HepG2 (cell line): ENCODE results near the gene ZNF605. TPM values are rescaled to one million over a fixed set of nuclear protein-coding genes. Genes with fewer than 3 reads are reported as not detected.

Experiments used
- ARID2 ChIP-seq: sonication (generic); formaldehyde crosslinking; IDR thresholded peaks from 2 replicates; pipeline ENCODE4 v1.8.1; 2022; ENCODE audit warnings: mild to moderate bottlenecking, missing genetic modification reagents, borderline replicate concordance
- DRAP1 ChIP-seq: IDR thresholded peaks from 2 replicates; pipeline ENCODE4 v1.6.1; 2016; ENCODE audit warnings: missing genetic modification reagents, missing compliant biosample characterization
- HOXA7 ChIP-seq: sonication (generic); formaldehyde crosslinking; IDR thresholded peaks from 2 replicates; pipeline ENCODE4 v1.8.1; 2022; ENCODE audit warnings: mild to moderate bottlenecking, missing genetic modification reagents, moderate library complexity
- MIXL1 ChIP-seq: IDR thresholded peaks from 2 replicates; pipeline ENCODE4 v1.6.1; 2016
- MTF2 ChIP-seq: sonication (generic); formaldehyde crosslinking; IDR thresholded peaks from 2 replicates; pipeline ENCODE4 v1.5.0; 2020; ENCODE audit warnings: missing genetic modification reagents, borderline replicate concordance
- USF2 ChIP-seq, 2 experiments: sonication (generic) in 1 of 2; formaldehyde crosslinking in 1 of 2; IDR thresholded peaks; 2 replicates each; pipeline versions ENCODE4 v1.5.1 to v1.6.1; 2011 to 2020; ENCODE audit warnings: borderline replicate concordance in 1 of 2, low read depth in 1 of 2, low read length in 1 of 2, mild to moderate bottlenecking in 1 of 2, missing genetic modification reagents in 1 of 2, moderate library complexity in 1 of 2
- ZNF788 ChIP-seq: sonication (generic); formaldehyde crosslinking; IDR thresholded peaks from 2 replicates; pipeline ENCODE4 v1.5.0; 2020; ENCODE audit warnings: mild to moderate bottlenecking, missing genetic modification reagents, borderline replicate concordance
- polyA plus RNA-seq, 8 experiments: library from polyadenylated mRNA; depleted of rRNA in 3 of 8; stranded (reverse) in 7 of 8; unstranded in 1 of 8; fragments of >200 nt; fragmentation: Illumina TruSeq in 4 of 8; extraction: Trizol in 4 of 8; gene quantifications; 2 replicates each; pipeline versions ENCODE4 v1.2.1 to v1.2.3, GENCODE V29; 2011 to 2016; ENCODE audit warnings: low read depth in 4 of 8, missing spikeins in 1 of 8, mixed read lengths in 1 of 8; ENCODE audit not compliant: insufficient read depth in 1 of 8
- total RNA-seq, 5 experiments: library from RNA; depleted of rRNA; stranded (reverse); fragments of >200 nt; fragmentation: Illumina TruSeq; extraction: Trizol; gene quantifications; 2 replicates each; pipeline ENCODE4 v1.2.3, GENCODE V29; 2016; ENCODE audit warnings: low read depth in 1 of 5
- TF ChIP-seq, protein P1 (sequence below): sonication (generic); formaldehyde crosslinking; IDR thresholded peaks from 2 replicates; pipeline ENCODE4 v1.4.0; 2020; ENCODE audit warnings: mild to moderate bottlenecking, missing genetic modification reagents
- TF ChIP-seq, protein P2 (sequence below): sonication (generic); formaldehyde crosslinking; IDR thresholded peaks from 2 replicates; pipeline ENCODE4 v1.9.0; 2022; ENCODE audit warnings: missing genetic modification reagents, mild to moderate bottlenecking, borderline replicate concordance
- TF ChIP-seq, protein P3 (sequence below): IDR thresholded peaks from 2 replicates; pipeline ENCODE4 v1.6.1; 2012; ENCODE audit warnings: low read length, improper control_type of control experiment
- TF ChIP-seq, protein P4 (sequence below): sonication (generic); formaldehyde crosslinking; conservative IDR thresholded peaks from 2 replicates; pipeline ENCODE4 v1.8.0; 2022; ENCODE audit warnings: low read depth, missing genetic modification reagents

The ZNF605 gene
- total and polyA plus RNA-seq, 2 of the 13 experiments (the other 11 are each of a cell fraction or from before 2014, with no cell fraction given): 6.7 to 6.8 TPM

- peak; percentile 81; the same call in 1 of the 2 replicates for TF ChIP-seq ZNF788
- TF ChIP-seq ARID2 (CRISPR knock-in tag): no peak
- TF ChIP-seq, protein P1, sequence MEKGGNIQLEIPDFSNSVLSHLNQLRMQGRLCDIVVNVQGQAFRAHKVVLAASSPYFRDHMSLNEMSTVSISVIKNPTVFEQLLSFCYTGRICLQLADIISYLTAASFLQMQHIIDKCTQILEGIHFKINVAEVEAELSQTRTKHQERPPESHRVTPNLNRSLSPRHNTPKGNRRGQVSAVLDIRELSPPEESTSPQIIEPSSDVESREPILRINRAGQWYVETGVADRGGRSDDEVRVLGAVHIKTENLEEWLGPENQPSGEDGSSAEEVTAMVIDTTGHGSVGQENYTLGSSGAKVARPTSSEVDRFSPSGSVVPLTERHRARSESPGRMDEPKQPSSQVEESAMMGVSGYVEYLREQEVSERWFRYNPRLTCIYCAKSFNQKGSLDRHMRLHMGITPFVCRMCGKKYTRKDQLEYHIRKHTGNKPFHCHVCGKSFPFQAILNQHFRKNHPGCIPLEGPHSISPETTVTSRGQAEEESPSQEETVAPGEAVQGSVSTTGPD (CRISPR knock-in tag): 0 out of 2 replicates have a peak, but pooled peaks have one; percentile 43
- peak; percentile 86 for TF ChIP-seq DRAP1 (CRISPR knock-in tag)
- TF ChIP-seq, protein P2, sequence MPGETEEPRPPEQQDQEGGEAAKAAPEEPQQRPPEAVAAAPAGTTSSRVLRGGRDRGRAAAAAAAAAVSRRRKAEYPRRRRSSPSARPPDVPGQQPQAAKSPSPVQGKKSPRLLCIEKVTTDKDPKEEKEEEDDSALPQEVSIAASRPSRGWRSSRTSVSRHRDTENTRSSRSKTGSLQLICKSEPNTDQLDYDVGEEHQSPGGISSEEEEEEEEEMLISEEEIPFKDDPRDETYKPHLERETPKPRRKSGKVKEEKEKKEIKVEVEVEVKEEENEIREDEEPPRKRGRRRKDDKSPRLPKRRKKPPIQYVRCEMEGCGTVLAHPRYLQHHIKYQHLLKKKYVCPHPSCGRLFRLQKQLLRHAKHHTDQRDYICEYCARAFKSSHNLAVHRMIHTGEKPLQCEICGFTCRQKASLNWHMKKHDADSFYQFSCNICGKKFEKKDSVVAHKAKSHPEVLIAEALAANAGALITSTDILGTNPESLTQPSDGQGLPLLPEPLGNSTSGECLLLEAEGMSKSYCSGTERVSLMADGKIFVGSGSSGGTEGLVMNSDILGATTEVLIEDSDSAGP: peak; percentile 90; the same call in 1 of the 2 replicates
- TF ChIP-seq, protein P3, sequence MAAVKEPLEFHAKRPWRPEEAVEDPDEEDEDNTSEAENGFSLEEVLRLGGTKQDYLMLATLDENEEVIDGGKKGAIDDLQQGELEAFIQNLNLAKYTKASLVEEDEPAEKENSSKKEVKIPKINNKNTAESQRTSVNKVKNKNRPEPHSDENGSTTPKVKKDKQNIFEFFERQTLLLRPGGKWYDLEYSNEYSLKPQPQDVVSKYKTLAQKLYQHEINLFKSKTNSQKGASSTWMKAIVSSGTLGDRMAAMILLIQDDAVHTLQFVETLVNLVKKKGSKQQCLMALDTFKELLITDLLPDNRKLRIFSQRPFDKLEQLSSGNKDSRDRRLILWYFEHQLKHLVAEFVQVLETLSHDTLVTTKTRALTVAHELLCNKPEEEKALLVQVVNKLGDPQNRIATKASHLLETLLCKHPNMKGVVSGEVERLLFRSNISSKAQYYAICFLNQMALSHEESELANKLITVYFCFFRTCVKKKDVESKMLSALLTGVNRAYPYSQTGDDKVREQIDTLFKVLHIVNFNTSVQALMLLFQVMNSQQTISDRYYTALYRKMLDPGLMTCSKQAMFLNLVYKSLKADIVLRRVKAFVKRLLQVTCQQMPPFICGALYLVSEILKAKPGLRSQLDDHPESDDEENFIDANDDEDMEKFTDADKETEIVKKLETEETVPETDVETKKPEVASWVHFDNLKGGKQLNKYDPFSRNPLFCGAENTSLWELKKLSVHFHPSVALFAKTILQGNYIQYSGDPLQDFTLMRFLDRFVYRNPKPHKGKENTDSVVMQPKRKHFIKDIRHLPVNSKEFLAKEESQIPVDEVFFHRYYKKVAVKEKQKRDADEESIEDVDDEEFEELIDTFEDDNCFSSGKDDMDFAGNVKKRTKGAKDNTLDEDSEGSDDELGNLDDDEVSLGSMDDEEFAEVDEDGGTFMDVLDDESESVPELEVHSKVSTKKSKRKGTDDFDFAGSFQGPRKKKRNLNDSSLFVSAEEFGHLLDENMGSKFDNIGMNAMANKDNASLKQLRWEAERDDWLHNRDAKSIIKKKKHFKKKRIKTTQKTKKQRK: no peak
- no peak for TF ChIP-seq USF2 (IDR thresholded peaks at IDR 0.05; ENCODE audit: low read depth, low read length)
- TF ChIP-seq USF2 (CRISPR knock-in tag; IDR thresholded peaks at IDR 0.05; ENCODE audit: borderline replicate concordance): no peak; the same call in 1 of the 2 replicates
- peak; percentile 80; the same call in 1 of the 2 replicates for TF ChIP-seq MIXL1 (CRISPR knock-in tag)
- no peak; the same call in 1 of the 2 replicates for TF ChIP-seq MTF2 (CRISPR knock-in tag)
- TF ChIP-seq HOXA7 (CRISPR knock-in tag): no peak
- TF ChIP-seq, protein P4, sequence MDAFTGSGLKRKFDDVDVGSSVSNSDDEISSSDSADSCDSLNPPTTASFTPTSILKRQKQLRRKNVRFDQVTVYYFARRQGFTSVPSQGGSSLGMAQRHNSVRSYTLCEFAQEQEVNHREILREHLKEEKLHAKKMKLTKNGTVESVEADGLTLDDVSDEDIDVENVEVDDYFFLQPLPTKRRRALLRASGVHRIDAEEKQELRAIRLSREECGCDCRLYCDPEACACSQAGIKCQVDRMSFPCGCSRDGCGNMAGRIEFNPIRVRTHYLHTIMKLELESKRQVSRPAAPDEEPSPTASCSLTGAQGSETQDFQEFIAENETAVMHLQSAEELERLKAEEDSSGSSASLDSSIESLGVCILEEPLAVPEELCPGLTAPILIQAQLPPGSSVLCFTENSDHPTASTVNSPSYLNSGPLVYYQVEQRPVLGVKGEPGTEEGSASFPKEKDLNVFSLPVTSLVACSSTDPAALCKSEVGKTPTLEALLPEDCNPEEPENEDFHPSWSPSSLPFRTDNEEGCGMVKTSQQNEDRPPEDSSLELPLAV (CRISPR knock-in tag): no peak
These were observed 30.1 kb upstream of the ZNF605 start, which contains the start of gene ZNF26 (continued) for GRCh38 chr12:132986001-132986884.
